AG04450 (cell line): ENCODE measurements around the gene KIF26B. TPM values are rescaled to one million over a fixed set of nuclear protein-coding genes. Genes with fewer than 3 reads are reported as not detected.

Experiments used
- CTCF ChIA-PET: fragments of 300-600, 350-600 bp; formaldehyde crosslinking; extraction: SDS; loops from one replicate; lab custom pipeline; 2022; ENCODE audit warnings: antibody characterized with exemption, inconsistent platforms; lab: Charles Lee
- POLR2A ChIA-PET: fragments of 350-600 bp; formaldehyde crosslinking; extraction: SDS; loops from one replicate; lab custom pipeline; 2021; ENCODE audit warnings: antibody characterized with exemption, inconsistent platforms; lab: Yijun Ruan, JAX
- DNase-seq: peaks from one replicate; pipeline ENCODE4 v3.0.0-alpha.2; 2011; ENCODE audit warnings: low read depth, low spot score
- H3K27ac ChIP-seq: one replicate; pipeline ENCODE4 v1.5.1; 2012; ENCODE audit warnings: low read depth, low read length, control low read depth
- H3K27me3 ChIP-seq: one replicate; pipeline ENCODE4 v1.6.0; 2012; ENCODE audit warnings: low read length; ENCODE audit not compliant: control insufficient read depth, insufficient read depth
- H3K4me3 ChIP-seq: 2 replicates; pipeline ENCODE4 v1.5.1; 2011; ENCODE audit warnings: mild to moderate bottlenecking, low read depth, low read length, control low read depth
- H3K9me3 ChIP-seq: 2 replicates; pipeline ENCODE4 v1.5.1; 2012; ENCODE audit warnings: low read length; ENCODE audit not compliant: control insufficient read depth, insufficient read depth
- polyA plus RNA-seq: library from polyadenylated mRNA; depleted of rRNA; stranded (reverse); fragments of >200 nt; gene quantifications from 2 replicates; pipeline ENCODE4 v1.2.3, GENCODE V29; 2011
- TF ChIP-seq, protein P1 (sequence below): IDR thresholded peaks from 2 replicates; pipeline ENCODE4 v1.5.1; 2011; ENCODE audit warnings: low read depth, low read length, control low read depth, inconsistent platforms

KIF26B gene
- polyA plus RNA-seq, 1 experiment = 2.4 TPM

DNA sequence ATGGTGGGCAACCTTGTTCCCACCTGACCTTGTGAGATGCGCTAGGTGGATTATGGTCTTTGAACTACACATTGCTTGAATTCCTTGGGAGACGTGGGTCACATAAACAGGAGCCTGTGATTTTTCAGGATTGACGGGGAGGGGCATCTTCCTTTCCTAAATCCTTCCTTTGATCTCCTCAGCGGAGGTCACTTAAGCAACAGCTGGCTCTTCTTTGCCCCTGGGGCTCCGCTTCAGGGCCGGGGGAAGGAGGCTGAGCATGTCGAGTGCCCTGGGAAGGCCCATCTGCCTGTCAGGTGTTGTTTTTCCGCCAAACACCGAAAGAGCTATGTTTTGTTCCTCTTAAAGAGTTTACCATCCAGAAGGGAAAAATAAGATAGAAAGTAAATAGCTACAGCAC is 40.6 kb downstream of the KIF26B start:
- no peaks in the 10 kb centered on the region for H3K9me3 ChIP-seq
- no peak overlapping the region for H3K4me3 ChIP-seq
- TF ChIP-seq, protein P1, sequence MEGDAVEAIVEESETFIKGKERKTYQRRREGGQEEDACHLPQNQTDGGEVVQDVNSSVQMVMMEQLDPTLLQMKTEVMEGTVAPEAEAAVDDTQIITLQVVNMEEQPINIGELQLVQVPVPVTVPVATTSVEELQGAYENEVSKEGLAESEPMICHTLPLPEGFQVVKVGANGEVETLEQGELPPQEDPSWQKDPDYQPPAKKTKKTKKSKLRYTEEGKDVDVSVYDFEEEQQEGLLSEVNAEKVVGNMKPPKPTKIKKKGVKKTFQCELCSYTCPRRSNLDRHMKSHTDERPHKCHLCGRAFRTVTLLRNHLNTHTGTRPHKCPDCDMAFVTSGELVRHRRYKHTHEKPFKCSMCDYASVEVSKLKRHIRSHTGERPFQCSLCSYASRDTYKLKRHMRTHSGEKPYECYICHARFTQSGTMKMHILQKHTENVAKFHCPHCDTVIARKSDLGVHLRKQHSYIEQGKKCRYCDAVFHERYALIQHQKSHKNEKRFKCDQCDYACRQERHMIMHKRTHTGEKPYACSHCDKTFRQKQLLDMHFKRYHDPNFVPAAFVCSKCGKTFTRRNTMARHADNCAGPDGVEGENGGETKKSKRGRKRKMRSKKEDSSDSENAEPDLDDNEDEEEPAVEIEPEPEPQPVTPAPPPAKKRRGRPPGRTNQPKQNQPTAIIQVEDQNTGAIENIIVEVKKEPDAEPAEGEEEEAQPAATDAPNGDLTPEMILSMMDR = no peak
- no peak overlapping the region for H3K27ac ChIP-seq
- POLR2A ChIA-PET = interaction anchor here (0.5 kb wide), 1 partner anchor 603 kb away, joined by 3 read pairs; no protein-coding TSS in a partner anchor
- CTCF ChIA-PET = no interaction called here
- H3K27me3 ChIP-seq = no peaks in the 10 kb centered on the region
- DNase-seq = no peak

DNA sequence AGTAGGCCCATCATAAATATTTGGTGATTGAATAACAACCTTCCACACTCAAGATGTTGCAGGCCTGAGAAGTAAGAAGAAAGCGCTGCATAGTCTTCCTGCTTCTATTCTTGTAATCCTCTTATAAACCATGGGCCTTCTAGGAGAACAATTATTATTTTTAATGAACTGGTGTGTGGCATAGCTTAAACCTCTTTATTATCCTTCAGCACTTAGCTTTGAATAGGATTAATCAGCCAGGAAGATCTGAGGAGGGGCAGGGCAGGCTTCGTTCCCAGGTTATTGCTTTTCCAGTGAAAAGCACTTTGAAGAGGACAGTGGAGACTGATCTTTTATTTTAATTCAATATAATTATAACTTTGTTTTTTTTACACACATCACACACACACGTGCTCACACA is 42.3 kb downstream of the KIF26B start:
- H3K27ac ChIP-seq = no peak overlapping the region
- TF ChIP-seq, protein P1 = no peak
- CTCF ChIA-PET = no interaction called here

DNA sequence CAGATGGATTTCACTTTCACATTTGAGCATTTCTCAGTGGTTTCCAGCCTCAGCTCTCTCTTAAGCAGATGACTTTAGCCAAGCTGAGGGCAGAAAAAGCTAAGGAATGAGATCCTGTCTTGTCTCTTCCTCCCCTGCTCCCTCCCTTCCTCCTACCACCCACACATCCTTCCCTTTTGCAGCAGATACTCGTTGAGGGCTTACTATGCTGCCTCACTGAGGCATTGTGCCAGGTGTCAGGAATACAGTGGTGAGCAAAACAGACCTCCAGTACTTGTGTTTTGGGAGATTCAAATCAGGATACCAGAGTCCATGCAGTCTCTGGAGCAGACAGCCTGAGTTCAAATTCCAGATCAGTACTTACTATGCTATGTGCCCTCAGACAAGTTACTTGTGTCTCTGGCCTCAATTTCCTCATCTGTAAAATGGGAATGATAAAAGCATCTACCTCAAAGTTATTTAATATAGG is 43.2 kb downstream of the KIF26B start:
- H3K27ac ChIP-seq = no peak overlapping the region
- POLR2A ChIA-PET = interaction anchor here (0.7 kb wide), 1 partner anchor 155 kb away, joined by 4 read pairs; no protein-coding TSS in a partner anchor
- CTCF ChIA-PET = no interaction called here

More for the DNA sequence above, 42.3 kb downstream of the KIF26B start:
- Histone ChIP-seq H3K9me3 (no peaks in the 10 kb centered on the region), H3K4me3 (no peak overlapping the region), H3K27me3 (no peaks in the 10 kb centered on the region)
- no peak for DNase-seq
- POLR2A ChIA-PET = no interaction called here

DNA sequence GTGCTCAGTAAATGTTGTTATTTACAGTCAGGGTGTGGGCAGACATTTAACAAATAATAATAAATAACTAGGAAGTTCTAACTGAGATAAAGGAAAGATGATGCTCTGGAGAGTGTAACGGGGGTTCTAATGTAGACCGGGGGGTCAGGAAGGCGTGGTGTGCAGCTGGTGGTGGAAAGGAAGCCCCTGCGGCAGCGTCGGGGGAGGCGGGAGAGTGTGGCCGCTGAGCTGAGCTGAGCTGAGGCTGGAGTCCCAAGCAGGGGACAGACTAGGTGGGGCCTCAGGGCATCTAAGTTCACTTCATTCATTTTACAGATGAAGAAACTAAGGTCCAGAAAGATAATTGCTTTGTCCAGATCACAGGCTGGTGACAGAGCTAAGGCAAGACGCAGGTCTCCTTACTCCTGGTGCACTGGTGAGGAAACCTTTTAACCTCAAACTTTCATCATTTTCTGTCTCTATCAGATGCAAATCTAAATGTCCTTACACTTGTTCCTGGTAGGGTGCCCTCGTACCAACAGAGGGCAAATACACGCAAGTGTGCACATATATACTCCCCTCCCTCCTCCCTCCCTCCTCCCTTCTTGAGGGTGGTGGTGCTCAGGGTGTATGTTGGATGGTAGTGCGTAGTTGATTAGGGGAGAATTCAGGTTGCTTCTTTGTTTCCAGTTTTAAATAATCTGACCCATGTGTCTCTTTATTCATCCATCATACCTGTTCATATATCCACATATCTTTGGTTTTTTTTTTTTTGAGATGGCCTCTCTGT is 44.1 kb downstream of the KIF26B start:
- no peaks in the 10 kb centered on the region for H3K9me3 ChIP-seq
- CTCF ChIA-PET = no interaction called here
- POLR2A ChIA-PET = interaction anchor here (0.7 kb wide), 1 partner anchor 156 kb away, joined by 4 read pairs; no protein-coding TSS in a partner anchor
- H3K27ac ChIP-seq = no peak overlapping the region
- TF ChIP-seq, protein P1 = no peak
- no peak for DNase-seq
- no peaks in the 10 kb centered on the region for H3K27me3 ChIP-seq
- no peak overlapping the region for H3K4me3 ChIP-seq

More for the DNA sequence above, 43.2 kb downstream of the KIF26B start:
- Histone ChIP-seq H3K4me3 (peak overlapping the region; percentile 11; the same call in 1 of the 2 replicates), H3K27me3 (no peaks in the 10 kb centered on the region), H3K9me3 (no peaks in the 10 kb centered on the region)
- TF ChIP-seq, protein P1 = no peak
- DNase-seq = peak; percentile 59

GRCh38 chr1:245200146-245200545 is 45.4 kb downstream of the KIF26B start:
- H3K4me3 ChIP-seq = no peak overlapping the region
- H3K9me3 ChIP-seq = no peaks in the 10 kb centered on the region
- TF ChIP-seq, protein P1 = no peak
- H3K27me3 ChIP-seq = no peaks in the 10 kb centered on the region
- ChIA-PET CTCF (no interaction called here), POLR2A (no interaction called here)
- no peak overlapping the region for H3K27ac ChIP-seq
- no peak for DNase-seq
